Measurements from ENCODE around the gene PFDN6. TPM values are rescaled to one million over a fixed set of nuclear protein-coding genes. Genes with fewer than 3 reads are reported as not detected.

Gene PFDN6
- total RNA-seq, 1 experiment from 2014 or later: 66.7 TPM

Other genes starting within 250 kb of the PFDN6 start
- 571 and 780 TPM in 2 replicates for gene HLA-DPA1, start 216.0 kb upstream of the PFDN6 start, total RNA-seq (2014; rRNA removed; shearing (Covaris generic); ENCODE audit: low replicate concordance)
- 236 and 601 TPM in 2 replicates for gene HLA-DPB1, start 213.6 kb upstream of the PFDN6 start, total RNA-seq (2014; rRNA removed; shearing (Covaris generic); ENCODE audit: low replicate concordance)
- gene COL11A2, start 97.1 kb upstream of the PFDN6 start, total RNA-seq (2014; rRNA removed; shearing (Covaris generic); ENCODE audit: low replicate concordance): 0.41 and 1.0 TPM in 2 replicates
- 26.2 and 31.1 TPM in 2 replicates for gene RXRB, start 88.9 kb upstream of the PFDN6 start, total RNA-seq (2014; rRNA removed; shearing (Covaris generic); ENCODE audit: low replicate concordance)
- gene SLC39A7, start 88.7 kb upstream of the PFDN6 start, total RNA-seq (2014; rRNA removed; shearing (Covaris generic); ENCODE audit: low replicate concordance): 14.0 and 31.9 TPM in 2 replicates
- 15.5 and 26.2 TPM in 2 replicates for gene HSD17B8, start 84.9 kb upstream of the PFDN6 start, total RNA-seq (2014; rRNA removed; shearing (Covaris generic); ENCODE audit: low replicate concordance)
- 14.2 and 38.7 TPM in 2 replicates for gene RING1, start 81.1 kb upstream of the PFDN6 start, total RNA-seq (2014; rRNA removed; shearing (Covaris generic); ENCODE audit: low replicate concordance)
- 21.6 and 76.5 TPM in 2 replicates for gene VPS52, start 17.7 kb upstream of the PFDN6 start, total RNA-seq (2014; rRNA removed; shearing (Covaris generic); ENCODE audit: low replicate concordance)
- 7,996 and 13,063 TPM in 2 replicates for gene RPS18, start 17.5 kb upstream of the PFDN6 start, total RNA-seq (2014; rRNA removed; shearing (Covaris generic); ENCODE audit: low replicate concordance)
- 3.4 and 16.2 TPM in 2 replicates for gene B3GALT4, start 12.5 kb upstream of the PFDN6 start, total RNA-seq (2014; rRNA removed; shearing (Covaris generic); ENCODE audit: low replicate concordance)
- gene WDR46, start 362 bp upstream of the PFDN6 start, total RNA-seq (2014; rRNA removed; shearing (Covaris generic); ENCODE audit: low replicate concordance): 59.6 and 91.1 TPM in 2 replicates
- gene RGL2, start 9.3 kb downstream of the PFDN6 start, total RNA-seq (2014; rRNA removed; shearing (Covaris generic); ENCODE audit: low replicate concordance): 35.1 and 47.2 TPM in 2 replicates
- gene TAPBP, start 24.5 kb downstream of the PFDN6 start, total RNA-seq (2014; rRNA removed; shearing (Covaris generic); ENCODE audit: low replicate concordance): 102 and 188 TPM in 2 replicates
- gene ZBTB22, start 28.1 kb downstream of the PFDN6 start, total RNA-seq (2014; rRNA removed; shearing (Covaris generic); ENCODE audit: low replicate concordance): 4.9 and 11.8 TPM in 2 replicates
- 45.8 and 55.6 TPM in 2 replicates for gene DAXX, start 33.4 kb downstream of the PFDN6 start, total RNA-seq (2014; rRNA removed; shearing (Covaris generic); ENCODE audit: low replicate concordance)
- gene KIFC1, start 102.2 kb downstream of the PFDN6 start, total RNA-seq (2014; rRNA removed; shearing (Covaris generic); ENCODE audit: low replicate concordance): 37.8 and 42.8 TPM in 2 replicates
- 32.6 and 66.6 TPM in 2 replicates for gene PHF1, start 121.4 kb downstream of the PFDN6 start, total RNA-seq (2014; rRNA removed; shearing (Covaris generic); ENCODE audit: low replicate concordance)
- gene CUTA, start 128.5 kb downstream of the PFDN6 start, total RNA-seq (2014; rRNA removed; shearing (Covaris generic); ENCODE audit: low replicate concordance): 223 and 260 TPM in 2 replicates
- gene SYNGAP1, start 130.5 kb downstream of the PFDN6 start, total RNA-seq (2014; rRNA removed; shearing (Covaris generic); ENCODE audit: low replicate concordance): 16.3 and 16.7 TPM in 2 replicates
- gene ZBTB9, start 165.0 kb downstream of the PFDN6 start, total RNA-seq (2014; rRNA removed; shearing (Covaris generic); ENCODE audit: low replicate concordance): 5.1 and 6.8 TPM in 2 replicates